Epithelial cell of esophagus (primary cell): Measurements from ENCODE around the gene ETS1.

Source experiments
- DNase-seq: peaks from one replicate; pipeline ENCODE4 v3.0.0; 2010; ENCODE audit warnings: low read depth
- H3K4me3 ChIP-seq: 2 replicates; pipeline ENCODE4 v1.5.1; 2011; ENCODE audit warnings: mild to moderate bottlenecking, low read length, control low read depth
- TF ChIP-seq, protein P1 (sequence below): IDR thresholded peaks from 2 replicates; pipeline ENCODE4 v1.5.1; 2011; ENCODE audit warnings: low read depth, mild to moderate bottlenecking, low read length, control low read depth, inconsistent platforms; ENCODE audit not compliant: insufficient read depth; ENCODE audit errors: missing control alignments

The ETS1 gene

DNA sequence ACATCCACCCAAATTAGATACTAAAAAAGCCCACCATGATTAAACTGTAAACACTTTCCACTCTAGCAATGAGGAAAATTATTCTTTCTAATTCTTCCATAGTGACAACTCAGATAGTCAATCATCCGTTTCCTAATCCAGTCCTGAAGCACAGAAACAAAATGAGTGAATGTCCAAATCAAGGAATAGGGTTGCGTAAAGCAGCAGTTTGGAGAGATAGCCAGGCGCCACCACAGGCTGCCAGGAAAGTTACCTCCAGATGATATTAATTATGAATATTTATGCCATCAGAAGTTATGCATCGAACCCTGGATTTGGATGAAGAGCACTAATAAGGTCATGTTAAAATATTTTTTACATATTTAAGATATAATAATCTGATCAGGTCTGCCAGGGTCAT, 63.2 kb downstream of the ETS1 start:
- DNase-seq = no peak
- H3K4me3 ChIP-seq = no peak overlapping the region
- TF ChIP-seq, protein P1, sequence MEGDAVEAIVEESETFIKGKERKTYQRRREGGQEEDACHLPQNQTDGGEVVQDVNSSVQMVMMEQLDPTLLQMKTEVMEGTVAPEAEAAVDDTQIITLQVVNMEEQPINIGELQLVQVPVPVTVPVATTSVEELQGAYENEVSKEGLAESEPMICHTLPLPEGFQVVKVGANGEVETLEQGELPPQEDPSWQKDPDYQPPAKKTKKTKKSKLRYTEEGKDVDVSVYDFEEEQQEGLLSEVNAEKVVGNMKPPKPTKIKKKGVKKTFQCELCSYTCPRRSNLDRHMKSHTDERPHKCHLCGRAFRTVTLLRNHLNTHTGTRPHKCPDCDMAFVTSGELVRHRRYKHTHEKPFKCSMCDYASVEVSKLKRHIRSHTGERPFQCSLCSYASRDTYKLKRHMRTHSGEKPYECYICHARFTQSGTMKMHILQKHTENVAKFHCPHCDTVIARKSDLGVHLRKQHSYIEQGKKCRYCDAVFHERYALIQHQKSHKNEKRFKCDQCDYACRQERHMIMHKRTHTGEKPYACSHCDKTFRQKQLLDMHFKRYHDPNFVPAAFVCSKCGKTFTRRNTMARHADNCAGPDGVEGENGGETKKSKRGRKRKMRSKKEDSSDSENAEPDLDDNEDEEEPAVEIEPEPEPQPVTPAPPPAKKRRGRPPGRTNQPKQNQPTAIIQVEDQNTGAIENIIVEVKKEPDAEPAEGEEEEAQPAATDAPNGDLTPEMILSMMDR = no peak

DNA sequence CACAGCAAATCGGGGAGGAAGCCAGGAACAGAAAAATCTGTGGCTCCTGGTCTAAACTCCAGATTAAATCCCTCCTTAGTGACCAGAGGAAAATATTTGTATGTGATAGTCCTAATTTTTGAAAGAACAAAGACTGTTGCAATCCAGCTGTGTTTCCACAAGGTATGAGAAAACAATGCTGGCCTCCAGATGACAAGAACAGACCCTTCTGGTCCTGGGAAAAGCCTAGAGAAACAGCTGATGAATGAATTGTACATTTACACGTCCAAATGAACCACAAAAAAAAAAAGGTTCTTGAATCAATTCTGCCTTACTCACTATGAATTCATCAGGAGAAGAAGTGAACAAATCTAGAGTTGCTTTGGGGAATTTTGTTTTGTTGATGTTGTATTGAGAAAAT, 63.7 kb downstream of the ETS1 start:
- DNase-seq = peak; percentile 55
- TF ChIP-seq, protein P1 = no peak
- H3K4me3 ChIP-seq = no peak overlapping the region

DNA sequence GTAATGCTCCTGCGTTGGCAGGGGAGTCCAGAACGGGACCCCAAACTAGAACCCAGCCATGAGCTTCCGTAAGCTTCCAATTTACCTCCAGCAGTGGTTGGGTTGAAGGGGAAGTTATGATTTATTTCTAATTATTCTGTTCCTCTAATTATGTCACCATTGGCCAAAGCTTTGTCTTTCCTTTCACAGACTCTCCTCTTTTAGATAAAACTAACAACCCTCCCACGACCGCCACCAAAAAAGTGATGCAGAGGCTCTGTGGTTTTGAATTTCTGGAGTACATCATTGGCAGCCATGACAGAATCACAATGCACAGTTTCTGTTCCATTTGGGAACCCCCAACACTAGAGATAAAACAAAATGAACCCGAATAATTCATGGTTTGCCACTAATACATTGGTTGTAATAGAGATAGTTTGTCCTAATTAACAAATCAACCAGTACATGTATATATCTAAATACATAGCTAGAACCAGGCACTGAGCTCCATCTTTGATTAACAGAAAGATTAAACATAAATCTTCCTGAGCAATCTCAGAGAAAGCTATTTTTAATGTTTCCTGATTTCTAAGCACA, 64.3 kb downstream of the ETS1 start:
- TF ChIP-seq, protein P1 = no peak
- peak overlapping the region; percentile 50 for H3K4me3 ChIP-seq
- no peak for DNase-seq

DNA sequence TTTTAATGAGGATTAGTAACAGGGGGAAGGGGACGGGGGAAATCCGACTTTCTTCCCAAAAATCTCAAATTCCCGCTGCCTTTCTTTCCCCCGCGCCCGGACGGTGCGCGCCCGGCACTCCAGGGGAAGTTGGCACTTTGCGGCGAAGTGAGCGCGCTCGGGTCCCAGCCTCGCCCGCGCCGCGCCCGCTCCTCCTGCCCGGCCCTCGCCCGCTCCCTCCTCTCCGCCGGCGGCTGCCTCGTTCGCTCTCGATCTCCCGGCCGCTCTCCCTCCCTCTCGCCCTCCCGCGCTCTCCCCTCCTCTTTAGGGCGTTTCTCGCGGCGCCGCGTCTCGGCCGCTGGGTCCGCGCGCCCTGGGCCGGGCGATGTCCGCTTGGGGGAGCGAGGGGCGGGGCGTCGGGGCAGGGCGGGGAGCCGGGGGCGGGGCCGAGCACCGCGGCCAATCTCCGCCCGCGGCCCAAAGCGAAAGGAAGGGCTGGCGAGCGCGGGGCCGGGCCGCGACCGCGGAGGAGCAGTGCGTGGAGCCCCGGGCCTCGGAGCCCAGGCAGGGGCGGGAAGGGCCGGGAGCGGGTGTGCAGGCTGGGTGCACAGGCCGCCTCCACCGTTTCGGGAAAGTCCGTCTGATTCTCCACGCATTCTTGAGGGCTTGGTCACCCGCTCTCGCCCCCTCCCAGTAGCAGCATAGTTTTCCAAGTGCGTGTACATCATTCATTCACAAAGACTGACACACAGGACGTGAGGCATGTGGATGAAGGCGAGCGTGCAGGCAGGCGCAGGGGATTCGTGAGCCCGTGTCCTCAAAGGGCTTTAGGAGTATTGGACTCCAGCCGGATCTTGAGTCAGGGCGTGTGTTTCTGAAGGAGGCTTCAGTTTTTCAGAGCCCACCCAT, 65.1 kb downstream of the ETS1 start:
- H3K4me3 ChIP-seq = peak overlapping the region; percentile 75
- peak; percentile 99 for DNase-seq
- TF ChIP-seq, protein P1 = no peak

DNA sequence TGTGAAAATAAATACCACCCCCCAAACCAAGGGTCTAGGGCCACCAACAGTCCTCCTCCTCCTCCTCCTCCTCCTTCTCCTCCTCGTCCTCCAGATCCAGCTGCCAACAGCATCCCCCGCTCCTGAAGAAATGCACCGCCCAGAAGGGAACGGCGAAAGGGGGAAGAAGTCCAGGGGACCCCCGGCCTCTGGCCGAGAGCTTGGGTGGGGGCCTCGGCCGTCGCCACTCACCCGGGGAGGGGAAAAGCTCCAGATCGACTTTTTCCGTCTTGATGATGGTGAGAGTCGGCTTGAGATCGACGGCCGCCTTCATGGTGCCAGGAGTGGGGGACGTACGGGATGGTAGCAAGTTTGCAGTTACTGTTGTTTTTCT, 65.7 kb downstream of the ETS1 start:
- H3K4me3 ChIP-seq = peak overlapping the region; percentile 75
- TF ChIP-seq, protein P1 = no peak
- no peak for DNase-seq

DNA sequence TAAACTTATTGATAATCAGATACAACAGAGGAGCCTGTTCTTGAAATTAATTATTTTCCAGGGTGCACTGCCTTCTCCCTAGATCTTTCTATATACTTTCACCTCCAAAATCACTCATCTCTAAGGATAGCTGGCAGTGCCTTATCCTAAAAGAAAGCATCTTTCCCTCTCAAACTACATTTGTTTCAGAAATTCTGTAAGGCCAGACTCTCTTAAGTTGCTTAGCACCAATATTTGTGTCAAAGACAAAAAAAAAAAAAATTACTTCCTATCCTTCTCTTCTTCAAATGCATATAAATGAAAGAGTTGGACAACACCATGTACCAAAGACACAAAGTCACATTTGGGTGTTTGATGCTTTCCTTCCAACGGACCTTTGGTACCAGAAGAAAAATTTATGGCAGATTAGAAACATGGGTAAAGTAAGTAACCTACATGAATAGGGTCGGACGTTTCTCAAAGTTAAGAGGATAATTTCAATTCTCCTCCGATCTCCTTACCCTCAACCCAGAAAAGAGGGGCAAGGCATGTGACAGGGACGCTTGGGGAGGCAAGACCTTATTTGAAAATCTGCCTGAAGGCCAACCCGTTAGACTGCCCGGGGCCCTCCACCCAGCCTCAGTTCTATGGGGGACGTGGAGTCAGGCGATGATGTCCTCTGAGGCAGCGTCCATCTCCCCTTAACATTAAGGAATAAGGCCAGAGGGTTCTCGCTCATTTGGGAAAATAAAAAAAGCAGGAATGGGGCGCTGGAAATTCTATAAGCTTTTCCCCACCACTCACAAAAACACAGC, 66.3 kb downstream of the ETS1 start:
- H3K4me3 ChIP-seq = peak overlapping the region; percentile 75
- TF ChIP-seq, protein P1 = no peak
- DNase-seq = no peak
